ENCODE measurements around the gene DES. TPM values are rescaled to one million over a fixed set of nuclear protein-coding genes. Genes with fewer than 3 reads are reported as not detected.
A peak's percentile ranks its signal among the peaks of the same experiment; 100 is the strongest.

DES gene
- total and polyA plus RNA-seq, 2 donors from 2014 or later = 30.0 to 74.2 TPM

GRCh38 chr2:219384083-219384713 is 34.0 kb upstream of the DES start:
- Histone ChIP-seq H3K36me3 (ENCODE audit: control insufficient read depth in 2 of 3, insufficient read depth in 3 of 3, low read length in 3 of 3) (peaks cover 15 to 58% (median 38%) of the 10 kb centered on the region in 3 donors), H3K9ac (ENCODE audit: low read length in 3 of 3) (no peak overlapping the region), H3K4me3 (ENCODE audit: low read length in 3 of 3) (no peak overlapping the region), H3K27me3 (ENCODE audit: control insufficient read depth, insufficient read depth, low read length) (no peaks in the 10 kb centered on the region), H3K27ac (ENCODE audit: low read depth in 2 of 2, low read length in 2 of 2) (no peak overlapping the region), H3K4me1 (ENCODE audit: control insufficient read depth in 2 of 3, insufficient read depth in 2 of 3, low read depth in 1 of 3, low read length in 3 of 3) (peaks cover 0 to 13% (median 0%) of the 10 kb centered on the region in 3 donors), H3K9me3 (ENCODE audit: control insufficient read depth in 2 of 3, insufficient read depth in 1 of 3, low read length in 3 of 3) (no peaks in the 10 kb centered on the region)
- TF ChIP-seq, protein P1, sequence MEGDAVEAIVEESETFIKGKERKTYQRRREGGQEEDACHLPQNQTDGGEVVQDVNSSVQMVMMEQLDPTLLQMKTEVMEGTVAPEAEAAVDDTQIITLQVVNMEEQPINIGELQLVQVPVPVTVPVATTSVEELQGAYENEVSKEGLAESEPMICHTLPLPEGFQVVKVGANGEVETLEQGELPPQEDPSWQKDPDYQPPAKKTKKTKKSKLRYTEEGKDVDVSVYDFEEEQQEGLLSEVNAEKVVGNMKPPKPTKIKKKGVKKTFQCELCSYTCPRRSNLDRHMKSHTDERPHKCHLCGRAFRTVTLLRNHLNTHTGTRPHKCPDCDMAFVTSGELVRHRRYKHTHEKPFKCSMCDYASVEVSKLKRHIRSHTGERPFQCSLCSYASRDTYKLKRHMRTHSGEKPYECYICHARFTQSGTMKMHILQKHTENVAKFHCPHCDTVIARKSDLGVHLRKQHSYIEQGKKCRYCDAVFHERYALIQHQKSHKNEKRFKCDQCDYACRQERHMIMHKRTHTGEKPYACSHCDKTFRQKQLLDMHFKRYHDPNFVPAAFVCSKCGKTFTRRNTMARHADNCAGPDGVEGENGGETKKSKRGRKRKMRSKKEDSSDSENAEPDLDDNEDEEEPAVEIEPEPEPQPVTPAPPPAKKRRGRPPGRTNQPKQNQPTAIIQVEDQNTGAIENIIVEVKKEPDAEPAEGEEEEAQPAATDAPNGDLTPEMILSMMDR (IDR thresholded peaks at IDR 0.05; ENCODE audit: borderline replicate concordance, extremely low read depth, insufficient read depth) = no peak
- FAIRE-seq (no peak), DNase-seq (no peak)
- intact Hi-C loops (cut with DNase I) = no loop called here

- Histone ChIP-seq H3K4me3 (ENCODE audit: low read length in 3 of 3) (no peak overlapping the region), H3K9me3 (ENCODE audit: control insufficient read depth in 2 of 3, insufficient read depth in 1 of 3, low read length in 3 of 3) (no peaks in the 10 kb centered on the region), H3K9ac (ENCODE audit: low read length in 3 of 3) (no peak overlapping the region), H3K27ac (ENCODE audit: low read depth in 2 of 2, low read length in 2 of 2) (no peak overlapping the region), H3K27me3 (ENCODE audit: control insufficient read depth, insufficient read depth, low read length) (no peaks in the 10 kb centered on the region), H3K4me1 (ENCODE audit: control insufficient read depth in 2 of 3, insufficient read depth in 2 of 3, low read depth in 1 of 3, low read length in 3 of 3) (peaks cover 0 to 13% (median 0%) of the 10 kb centered on the region in 3 donors), H3K36me3 (ENCODE audit: control insufficient read depth in 2 of 3, insufficient read depth in 3 of 3, low read length in 3 of 3) (peaks cover 15 to 58% (median 38%) of the 10 kb centered on the region in 3 donors)
- no peak for DNase-seq
- no peak for FAIRE-seq
- TF ChIP-seq, protein P1 (IDR thresholded peaks at IDR 0.05; ENCODE audit: borderline replicate concordance, extremely low read depth, insufficient read depth) = no peak
- intact Hi-C loops (cut with DNase I) = no loop called here
Observed at GRCh38 chr2:219384859-219385258, 33.3 kb upstream of the DES start.

- Histone ChIP-seq H3K9me3 (ENCODE audit: control insufficient read depth in 2 of 3, insufficient read depth in 1 of 3, low read length in 3 of 3) (no peaks in the 10 kb centered on the region), H3K4me1 (ENCODE audit: control insufficient read depth in 2 of 3, insufficient read depth in 2 of 3, low read depth in 1 of 3, low read length in 3 of 3) (peaks cover 0 to 13% (median 0%) of the 10 kb centered on the region in 3 donors), H3K9ac (ENCODE audit: low read length in 3 of 3) (no peak overlapping the region), H3K4me3 (ENCODE audit: low read length in 3 of 3) (no peak overlapping the region), H3K27ac (ENCODE audit: low read depth in 2 of 2, low read length in 2 of 2) (no peak overlapping the region), H3K27me3 (ENCODE audit: control insufficient read depth, insufficient read depth, low read length) (no peaks in the 10 kb centered on the region), H3K36me3 (ENCODE audit: control insufficient read depth in 2 of 3, insufficient read depth in 3 of 3, low read length in 3 of 3) (peaks cover 10 to 51% (median 32%) of the 10 kb centered on the region in 3 donors)
- FAIRE-seq (no peak), DNase-seq (peak in 1 of 5 donors; percentile 76)
- intact Hi-C loops (cut with DNase I) = no loop called here
- TF ChIP-seq, protein P1 (IDR thresholded peaks at IDR 0.05; ENCODE audit: borderline replicate concordance, extremely low read depth, insufficient read depth) = no peak
Observed at GRCh38 chr2:219385958-219386520, 32.1 kb upstream of the DES start.

All from kidney (tissue), 14 donors.